GM21786 (cell line): ENCODE measurements around the gene RAPGEFL1.
"Not testable (repeated sequence)": the region's sequence is repeated elsewhere in the genome, so short reads cannot be mapped to it uniquely, and the experiment has no call there.

ENCODE experiments used
- ATAC-seq: cut with Tn5 transposase; IDR thresholded peaks from one replicate; pipeline ENCODE4 v1.9.1; 2021; ENCODE audit not compliant: unreplicated experiment

RAPGEFL1 gene, protein sequence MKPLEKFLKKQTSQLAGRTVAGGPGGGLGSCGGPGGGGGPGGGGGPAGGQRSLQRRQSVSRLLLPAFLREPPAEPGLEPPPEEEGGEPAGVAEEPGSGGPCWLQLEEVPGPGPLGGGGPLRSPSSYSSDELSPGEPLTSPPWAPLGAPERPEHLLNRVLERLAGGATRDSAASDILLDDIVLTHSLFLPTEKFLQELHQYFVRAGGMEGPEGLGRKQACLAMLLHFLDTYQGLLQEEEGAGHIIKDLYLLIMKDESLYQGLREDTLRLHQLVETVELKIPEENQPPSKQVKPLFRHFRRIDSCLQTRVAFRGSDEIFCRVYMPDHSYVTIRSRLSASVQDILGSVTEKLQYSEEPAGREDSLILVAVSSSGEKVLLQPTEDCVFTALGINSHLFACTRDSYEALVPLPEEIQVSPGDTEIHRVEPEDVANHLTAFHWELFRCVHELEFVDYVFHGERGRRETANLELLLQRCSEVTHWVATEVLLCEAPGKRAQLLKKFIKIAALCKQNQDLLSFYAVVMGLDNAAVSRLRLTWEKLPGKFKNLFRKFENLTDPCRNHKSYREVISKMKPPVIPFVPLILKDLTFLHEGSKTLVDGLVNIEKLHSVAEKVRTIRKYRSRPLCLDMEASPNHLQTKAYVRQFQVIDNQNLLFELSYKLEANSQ

DNA sequence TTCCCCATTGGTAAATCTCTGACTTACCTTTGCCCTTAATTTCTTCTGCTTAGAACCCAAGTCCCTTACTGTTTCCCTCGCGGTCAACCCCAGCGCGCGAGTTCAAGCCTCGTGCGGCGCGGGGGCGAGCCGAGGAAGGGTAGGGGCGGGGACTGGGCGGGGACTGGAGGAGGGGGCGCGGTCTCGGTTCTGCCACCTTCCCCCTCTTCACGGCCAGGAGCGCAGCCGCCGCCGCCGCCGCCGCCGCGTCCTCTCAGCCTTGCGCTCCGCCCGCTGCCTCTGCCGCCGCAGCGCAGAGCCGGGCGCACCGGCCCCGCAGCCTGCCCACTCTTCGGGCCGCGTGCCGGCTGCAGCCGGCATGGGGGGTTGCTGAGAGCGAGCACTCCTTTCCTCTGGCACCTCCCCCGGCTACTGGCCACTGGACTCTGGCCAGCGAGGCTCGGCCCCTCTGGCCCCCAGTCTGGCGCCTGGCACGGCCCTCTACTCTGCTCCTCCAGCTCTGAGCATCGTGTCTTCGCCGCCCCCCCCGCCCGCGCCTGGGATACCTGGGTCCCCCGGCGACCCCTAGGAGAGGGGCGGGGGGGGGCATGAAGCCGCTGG is at the start of gene RAPGEFL1:
TSS of gene RAPGEFL1 (plus strand) at position 196 of the 600 bp plus-strand sequence. CDS start at position 588, 392 bp downstream.
- no peak for ATAC-seq

DNA sequence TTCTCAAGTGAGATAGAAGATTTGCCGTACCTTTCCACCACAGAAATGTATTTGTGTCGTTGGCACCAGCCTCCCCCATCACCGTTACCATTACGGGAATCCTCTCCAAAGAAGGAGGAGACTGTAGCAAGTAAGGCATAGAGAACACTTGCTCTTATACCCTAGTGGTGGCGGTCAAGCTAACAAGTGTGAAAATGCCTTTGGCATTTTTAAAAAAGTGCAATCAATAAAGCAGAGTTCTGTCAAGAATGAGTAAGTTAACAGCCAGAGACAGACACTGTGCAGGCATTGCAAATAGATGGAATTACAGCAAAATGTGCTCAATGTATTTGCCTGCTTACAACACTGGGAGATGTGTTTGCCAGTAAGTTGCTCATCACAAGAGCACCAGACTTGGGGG is 47.8 kb upstream of the RAPGEFL1 start:
- ATAC-seq: no peak

DNA sequence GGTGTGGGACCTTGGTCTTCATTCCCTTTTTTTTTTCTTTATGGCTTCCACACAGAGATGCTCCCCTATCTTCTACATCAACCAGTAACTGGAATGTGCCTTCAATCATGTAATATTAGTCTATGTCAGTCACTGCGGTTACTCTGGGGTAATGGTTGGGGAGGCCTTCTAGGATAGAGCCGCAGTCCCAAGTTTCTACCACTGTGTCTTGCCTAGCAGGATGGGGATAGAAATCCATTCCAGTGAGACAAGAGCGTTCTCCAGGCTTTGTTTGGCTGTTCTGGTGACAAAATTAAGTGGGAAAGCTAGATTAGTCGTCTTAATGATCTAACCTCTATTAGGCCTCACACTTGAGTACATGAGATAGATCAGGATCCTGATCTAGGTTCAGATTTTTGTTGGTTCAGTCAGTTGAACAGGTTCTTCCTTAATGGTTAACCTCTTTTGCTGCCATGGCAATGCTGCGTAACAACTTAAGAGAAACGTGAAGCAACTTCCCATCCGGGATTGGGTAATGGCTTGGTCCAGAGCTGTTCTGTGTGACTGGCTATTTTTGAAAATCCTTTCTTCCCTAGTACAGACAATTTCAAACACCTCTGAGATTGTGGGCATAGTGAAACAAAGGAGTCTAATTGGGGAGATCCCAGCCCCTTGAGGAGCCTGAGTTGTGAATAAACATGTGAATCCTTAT is 46.8 kb upstream of the RAPGEFL1 start:
- ATAC-seq: no peak

DNA sequence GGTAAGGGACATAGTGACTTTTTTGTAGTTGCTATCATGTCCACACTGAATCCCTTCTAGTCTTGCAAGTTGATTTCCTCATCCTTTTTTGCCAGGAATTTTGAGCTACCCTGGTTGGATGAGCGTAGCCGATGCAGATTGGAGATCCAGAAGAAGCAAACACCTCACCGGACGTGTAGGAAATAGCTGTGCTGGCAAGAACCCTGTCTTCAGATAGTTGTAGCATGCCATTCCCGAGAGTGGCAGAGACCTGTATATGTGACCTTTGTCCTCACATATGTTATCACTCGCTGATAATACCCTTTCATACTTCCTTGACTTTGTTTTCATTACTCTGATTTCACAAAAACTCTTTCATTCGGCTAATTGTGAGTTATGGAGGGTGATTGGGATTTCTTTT is 43.1 kb upstream of the RAPGEFL1 start:
- no peak for ATAC-seq

DNA sequence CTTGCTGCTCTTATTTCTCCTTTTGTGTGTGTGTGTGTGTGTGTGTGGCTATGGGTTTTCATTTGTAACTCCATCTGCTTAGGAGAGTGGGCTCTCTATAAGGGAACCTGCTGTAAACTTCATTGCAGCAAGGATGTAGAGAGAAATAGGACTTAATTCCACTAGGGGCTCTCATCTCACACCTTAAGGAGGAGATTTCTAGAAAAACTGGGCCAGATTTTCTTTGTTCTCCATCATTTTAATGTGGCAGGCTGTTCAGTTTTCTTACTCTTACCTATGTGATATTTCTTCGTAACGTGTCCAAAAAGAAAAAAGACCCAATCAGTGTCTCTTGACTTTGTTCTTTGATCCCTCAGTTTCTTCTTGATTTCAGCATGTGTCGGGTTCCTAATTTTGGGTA is 41.5 kb upstream of the RAPGEFL1 start:
- no peak for ATAC-seq

DNA sequence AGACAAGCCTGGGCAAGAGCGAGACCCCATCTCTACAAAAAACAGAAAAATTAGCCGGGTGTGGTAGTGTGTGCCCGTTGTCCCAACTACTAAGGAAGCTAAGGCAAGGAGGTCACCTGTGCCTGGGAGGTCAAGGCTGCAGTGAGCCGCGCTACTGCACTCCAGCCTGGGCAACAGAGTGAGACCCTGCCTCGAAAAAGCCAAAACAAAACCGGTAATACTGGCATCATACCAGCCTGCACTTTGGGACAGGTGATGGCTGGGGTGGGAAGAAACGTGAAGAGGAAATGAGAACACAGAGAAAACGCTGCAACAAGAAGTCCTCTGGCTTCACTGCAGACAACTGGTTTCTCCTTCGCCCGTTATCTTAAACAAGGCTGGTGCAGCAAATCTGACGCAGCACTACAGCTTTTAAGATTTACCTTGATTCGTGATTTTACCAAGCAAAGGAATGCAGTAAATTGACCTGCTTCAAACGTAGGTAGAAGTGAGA is 37.7 kb upstream of the RAPGEFL1 start:
- ATAC-seq: no peak

DNA sequence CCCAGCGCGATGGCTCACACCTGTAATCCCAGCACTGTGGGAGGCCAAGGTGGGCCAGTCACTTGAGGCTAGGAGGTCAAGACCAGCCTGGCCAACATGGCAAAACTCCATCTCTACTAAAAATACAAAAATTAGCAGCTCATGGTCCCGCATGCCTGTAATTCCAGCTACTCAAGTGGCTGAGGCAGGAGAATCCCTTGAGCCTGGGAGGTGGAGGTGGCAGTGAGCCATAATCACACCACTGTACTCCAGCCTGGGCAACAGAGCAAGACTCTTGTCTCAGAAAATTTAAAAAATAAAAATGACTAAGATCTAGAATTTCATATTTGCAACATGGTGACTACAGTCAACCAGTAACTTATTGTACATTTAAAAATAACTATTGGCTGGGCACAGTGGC is 34.1 kb upstream of the RAPGEFL1 start:
- ATAC-seq: not testable (repeated sequence)

DNA sequence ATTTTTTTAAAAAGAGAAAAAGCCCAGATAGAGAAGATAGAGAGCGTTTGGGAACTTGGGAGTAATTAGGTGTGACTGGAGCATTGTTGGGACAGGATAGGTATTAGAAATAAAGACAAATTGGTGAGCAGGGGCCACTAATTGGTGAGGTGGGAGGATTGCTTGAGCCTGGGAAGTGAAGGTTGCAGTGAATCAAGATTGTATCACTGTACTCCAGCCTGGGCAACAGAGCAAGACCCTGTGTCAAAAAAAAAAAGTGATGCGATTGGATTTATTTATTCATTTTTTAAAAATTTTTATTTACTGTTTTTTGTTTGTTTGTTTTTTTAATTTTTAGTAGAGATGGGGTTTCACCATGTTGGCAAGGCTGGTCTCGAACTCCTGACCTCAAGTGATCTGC is 31.8 kb upstream of the RAPGEFL1 start:
- no peak for ATAC-seq

DNA sequence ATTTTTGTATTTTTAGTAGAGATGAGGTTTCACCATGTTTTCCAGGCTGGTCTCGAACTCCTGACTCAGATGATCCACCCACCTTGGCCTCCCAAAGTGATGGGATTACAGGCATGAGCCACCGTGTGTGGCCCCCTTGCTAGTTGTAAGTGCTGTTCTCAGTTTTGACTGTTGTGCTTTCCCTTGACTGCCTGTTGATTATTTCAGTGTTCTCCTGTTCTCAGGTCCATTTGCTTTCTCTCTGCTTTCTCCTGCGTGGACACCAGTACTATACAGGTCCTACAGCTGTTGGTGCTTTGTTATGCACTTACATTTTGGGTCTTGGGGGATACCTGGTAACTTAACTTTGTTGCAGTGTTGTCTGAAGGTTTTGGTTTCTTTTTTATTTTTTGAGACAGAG is 28.7 kb upstream of the RAPGEFL1 start:
- no peak for ATAC-seq

DNA sequence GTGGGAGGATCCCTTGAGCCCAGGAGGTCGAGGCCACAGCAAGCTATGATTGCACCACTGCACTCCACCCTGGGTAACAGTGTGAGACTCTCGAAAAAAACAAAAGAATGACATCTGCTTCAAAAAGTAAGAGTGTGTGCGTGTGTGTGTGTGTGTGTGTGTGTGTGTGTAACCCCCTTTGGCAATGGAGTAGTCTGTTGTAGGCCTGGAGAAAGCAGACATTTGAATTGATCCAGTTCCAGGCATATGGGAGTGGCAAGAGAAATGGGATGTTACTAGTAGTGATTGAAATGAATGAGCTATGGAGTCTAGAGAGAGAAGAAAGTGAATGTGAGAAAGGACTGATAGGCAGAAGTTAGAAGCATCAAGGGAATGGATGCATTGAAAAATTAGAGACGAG is 27.0 kb upstream of the RAPGEFL1 start:
- ATAC-seq: no peak

DNA sequence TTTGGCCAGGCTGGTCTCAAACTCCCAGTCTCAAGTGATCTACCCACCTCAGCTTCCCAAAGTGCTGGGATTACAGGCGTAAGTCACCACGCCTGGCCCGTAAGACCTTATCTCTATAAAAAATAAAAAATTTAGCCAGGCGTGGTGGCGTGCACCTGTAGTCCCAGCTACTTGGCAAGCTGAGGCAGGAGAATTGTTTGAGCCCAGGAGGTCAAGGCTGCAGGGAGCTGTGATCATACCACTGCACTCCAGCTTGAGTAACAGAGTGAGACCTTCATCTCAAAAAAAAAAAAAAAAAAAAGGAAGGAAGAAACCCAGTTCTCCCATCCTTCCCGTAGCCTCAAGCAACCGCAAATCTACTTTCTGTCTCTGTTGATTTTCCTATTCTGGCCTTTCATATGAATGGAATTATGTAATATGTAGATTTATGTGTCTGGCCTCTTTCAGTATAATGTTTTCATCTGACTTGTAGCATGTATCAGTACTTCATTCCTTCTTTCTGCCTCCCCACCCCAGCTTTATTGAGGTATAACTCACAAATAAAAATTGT is 25.8 kb upstream of the RAPGEFL1 start:
- no peak for ATAC-seq

DNA sequence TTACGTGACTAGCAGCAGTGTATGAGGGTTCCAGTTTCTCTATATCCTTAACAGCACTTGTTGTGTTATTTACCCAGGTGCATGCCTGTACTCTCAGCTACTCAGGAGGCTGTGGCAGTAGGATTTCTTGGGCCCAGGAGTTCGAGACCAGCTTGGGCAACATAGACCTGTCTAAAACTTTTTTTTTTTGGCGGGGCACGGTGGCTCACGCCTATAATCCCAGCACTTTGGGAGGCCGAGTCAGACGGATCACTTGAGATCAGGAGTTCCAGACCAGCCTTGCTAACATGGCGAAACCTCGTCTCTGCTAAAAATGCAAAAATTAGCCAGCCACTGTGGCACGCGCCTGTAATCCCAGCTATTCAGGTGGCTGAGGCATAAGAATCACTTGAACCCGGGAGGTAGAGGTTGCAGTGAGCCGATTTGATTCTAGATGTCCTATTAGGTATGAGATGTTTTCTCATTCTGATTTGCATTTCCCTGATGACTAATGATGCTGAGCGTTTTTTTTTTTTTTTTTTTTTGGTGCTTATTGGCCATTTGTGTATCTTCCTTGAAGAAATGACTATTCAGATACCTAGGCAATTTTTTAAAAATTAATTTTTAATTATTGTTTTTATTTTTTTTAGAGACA is 23.6 kb upstream of the RAPGEFL1 start:
- ATAC-seq: no peak

DNA sequence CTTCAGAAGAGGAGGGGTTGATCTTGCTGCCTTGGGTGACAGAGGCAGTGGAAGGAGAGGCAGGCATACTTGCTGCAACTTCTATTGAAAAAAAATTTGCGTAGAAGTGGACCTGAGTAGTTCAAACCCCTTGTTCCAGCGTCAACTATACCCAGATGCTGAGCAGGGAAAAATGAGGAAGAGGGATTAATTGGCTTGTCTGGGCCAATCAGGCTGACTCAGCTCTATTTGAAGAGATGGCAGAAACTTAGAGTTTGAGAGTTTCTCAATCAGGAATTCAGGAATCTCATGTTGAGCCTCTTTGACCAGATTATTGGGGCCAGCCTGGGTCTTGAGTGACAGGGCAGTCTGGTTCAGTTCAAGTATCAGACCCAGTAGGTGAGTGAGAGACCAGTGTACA is 19.3 kb upstream of the RAPGEFL1 start:
- no peak for ATAC-seq

DNA sequence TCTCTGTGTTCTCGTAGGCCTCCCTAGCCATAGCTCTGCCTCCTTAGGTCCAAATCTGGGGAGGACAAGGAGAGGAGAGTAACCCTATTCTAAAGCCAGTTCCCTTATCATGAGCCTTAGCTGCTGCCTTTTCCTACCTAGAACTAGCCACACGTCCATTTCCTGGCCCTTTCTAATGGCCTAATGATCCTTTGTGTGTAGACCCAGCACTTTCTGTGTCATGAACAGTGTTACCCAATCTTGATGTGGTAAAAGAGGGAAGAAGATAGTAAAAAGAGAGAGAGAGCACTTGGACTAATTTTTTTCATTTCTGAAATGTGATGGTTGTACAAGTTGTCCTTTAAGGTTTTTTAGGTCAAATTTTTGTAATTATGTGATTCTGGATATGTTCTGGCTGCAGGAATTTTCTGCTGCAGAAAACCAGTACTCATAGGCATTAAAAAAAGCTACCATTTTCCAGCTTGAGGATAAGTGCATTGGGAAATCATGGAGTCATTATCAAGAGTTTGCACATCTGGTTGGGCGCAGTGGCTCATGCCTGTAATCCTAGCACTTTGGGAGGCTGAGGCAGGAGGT is 18.7 kb upstream of the RAPGEFL1 start:
- no peak for ATAC-seq

DNA sequence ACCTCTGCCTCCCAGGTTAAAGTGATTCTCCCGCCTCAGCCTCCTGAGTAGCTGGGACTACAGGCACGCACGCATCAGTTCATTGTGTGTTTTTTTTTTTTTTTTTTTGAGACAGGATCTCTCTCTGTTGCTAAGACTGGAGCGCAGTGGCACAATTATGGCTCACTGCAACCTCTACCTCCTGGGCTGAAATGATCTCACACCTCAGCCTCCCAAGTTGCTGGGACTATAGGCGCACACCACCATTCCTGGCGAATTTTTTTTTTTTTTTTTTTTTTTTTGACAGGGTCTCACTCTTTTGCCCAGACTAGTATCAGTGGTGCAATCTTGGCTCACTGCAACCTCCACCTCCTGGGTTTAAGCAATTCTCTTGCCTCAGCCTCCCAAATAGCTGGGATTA is 17.8 kb upstream of the RAPGEFL1 start:
- no peak for ATAC-seq

DNA sequence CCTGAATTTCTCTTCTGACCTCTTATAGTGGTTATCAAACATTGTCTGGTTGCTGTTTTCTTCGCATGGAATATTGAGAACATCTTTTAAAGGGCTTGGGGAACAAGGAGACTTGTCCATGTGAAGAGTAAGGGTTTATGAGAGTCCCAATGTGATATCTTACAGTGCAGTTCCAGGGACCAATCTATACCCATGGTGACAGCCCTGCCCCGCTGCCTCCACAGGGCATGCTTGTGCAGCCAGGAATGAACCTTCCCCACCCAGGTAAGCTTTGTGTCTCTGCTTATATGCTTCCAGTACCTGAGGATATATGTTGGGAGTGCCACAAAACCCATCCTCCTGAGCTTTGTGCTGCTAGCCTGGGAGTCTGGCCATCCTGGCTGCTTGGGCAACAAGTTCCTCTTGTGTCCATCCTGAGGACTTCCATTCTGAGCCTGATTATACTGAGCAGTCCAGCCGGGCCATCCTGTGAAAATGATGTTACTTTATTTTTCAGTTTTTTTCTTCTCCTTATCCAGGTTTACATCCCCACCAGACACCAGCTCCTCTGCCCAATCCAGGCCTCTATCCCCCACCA is 9.5 kb upstream of the RAPGEFL1 start:
- no peak for ATAC-seq

DNA sequence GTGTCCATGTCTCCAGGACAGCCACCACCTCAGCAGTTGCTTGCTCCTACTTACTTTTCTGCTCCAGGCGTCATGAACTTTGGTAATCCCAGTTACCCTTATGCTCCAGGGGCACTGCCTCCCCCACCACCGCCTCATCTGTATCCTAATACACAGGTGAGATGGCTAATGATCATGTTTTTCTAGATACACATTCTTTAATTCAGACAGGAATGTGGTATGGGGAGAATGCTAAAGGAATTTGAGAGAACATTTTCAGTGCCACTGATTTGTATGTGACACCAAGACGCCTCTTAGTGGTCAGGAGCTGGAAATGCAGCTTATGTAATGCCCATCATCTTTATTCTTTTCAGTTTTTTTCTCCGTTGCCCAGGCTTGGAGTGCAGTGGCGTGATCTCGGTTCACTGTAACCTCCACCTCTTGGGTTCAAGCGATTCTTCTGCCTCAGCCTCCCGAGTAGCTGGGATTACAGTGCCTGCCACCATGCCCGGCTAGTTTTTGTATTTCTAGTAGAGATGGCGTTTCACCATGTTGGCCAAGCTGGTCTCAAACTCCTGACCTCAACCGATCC is 8.9 kb upstream of the RAPGEFL1 start:
- ATAC-seq: no peak

DNA sequence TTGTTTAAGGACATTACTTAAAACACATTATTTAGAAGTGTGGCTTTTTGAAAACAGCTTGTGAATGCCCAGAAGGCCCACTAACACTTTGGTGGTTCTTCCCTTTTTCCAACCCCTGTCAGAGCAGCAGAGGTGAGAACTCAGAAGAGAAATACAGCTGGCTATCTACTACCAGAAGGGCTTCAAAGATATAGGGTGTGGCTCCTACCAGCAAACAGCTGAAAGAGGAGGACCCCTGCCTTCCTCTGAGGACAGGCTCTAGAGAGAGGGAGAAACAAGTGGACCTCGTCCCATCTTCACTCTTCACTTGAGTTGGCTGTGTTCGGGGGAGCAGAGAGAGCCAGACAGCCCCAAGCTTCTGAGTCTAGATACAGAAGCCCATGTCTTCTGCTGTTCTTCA is 6.9 kb upstream of the RAPGEFL1 start:
- no peak for ATAC-seq

DNA sequence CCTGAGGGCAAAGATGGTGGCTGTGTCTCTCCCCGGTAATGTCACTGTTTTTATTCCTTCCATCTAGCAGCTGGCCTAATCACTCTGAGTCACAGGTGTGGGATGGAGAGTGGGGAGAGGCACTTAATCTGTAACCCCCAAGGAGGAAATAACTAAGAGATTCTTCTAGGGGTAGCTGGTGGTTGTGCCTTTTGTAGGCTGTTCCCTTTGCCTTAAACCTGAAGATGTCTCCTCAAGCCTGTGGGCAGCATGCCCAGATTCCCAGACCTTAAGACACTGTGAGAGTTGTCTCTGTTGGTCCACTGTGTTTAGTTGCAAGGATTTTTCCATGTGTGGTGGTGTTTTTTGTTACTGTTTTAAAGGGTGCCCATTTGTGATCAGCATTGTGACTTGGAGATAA is 5.5 kb upstream of the RAPGEFL1 start:
- ATAC-seq: no peak
